ENCODE measurements around the gene NDUFS8.

The NDUFS8 gene

DNA sequence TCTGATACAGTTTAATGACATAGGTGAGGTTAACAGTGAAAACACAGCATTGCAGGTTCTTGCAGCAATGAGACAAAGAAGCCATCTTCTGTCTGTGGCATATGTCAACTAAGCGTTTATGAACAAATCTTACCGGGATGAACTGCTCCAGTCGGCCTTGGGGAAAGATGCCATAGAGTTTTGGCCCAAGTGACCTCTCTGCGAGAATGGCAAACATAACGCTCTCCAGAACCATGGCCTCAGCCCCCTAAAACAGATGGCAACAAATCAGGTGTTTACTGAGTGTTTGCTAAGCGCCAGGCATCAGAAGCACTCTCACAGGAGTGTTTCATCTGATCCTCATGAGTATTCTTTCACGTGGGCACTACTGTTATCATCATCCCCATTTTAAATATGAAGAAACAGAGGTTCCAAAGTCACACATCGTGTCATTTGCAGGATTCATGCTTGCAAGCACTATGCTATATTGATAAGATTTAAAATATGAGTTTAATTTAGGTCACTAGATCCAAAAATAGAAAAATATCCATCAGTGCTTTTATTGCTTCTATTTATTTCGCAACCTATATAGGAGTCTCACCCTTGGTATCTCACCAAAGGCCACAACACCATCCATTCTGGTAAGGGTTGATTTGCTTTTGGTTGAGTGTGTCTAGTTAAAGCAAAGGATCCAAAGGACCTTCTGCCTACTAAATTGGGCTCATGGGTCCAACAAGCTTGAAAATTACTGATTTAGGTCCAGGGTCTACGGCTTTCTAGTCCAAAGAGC is 44.3 kb downstream of the NDUFS8 start:
- ChIA-PET POLR2A (no interaction called here), CTCF (interaction anchor here (1.2 kb wide), 2 partner anchors 128 to 132 kb away, joined by 3 read pairs; no protein-coding TSS in a partner anchor)
- Histone ChIP-seq H3K36me3 (ENCODE audit: control insufficient read depth in 4 of 4, insufficient read depth in 4 of 4, low read length in 3 of 4) (peaks cover 9 to 60% (median 38%) of the 10 kb centered on the region in 4 experiments), H3K4me3 (ENCODE audit: control insufficient read depth in 1 of 7, extremely low read depth in 1 of 7, insufficient read depth in 4 of 7, low read depth in 2 of 7, low read length in 6 of 7) (no peak overlapping the region), H3K9me3 (ENCODE audit: control extremely low read depth in 1 of 5, control insufficient read depth in 4 of 5, insufficient read depth in 2 of 5, low read depth in 1 of 5, low read length in 4 of 5) (no peaks in the 10 kb centered on the region), H3K27me3 (replicated peaks in 2 of 5; ENCODE audit: control insufficient read depth in 4 of 5, insufficient read depth in 5 of 5, low read length in 4 of 5) (no peaks in the 10 kb centered on the region), H3K27ac (ENCODE audit: insufficient read depth in 1 of 2, low read depth in 1 of 2, low read length in 2 of 2, poor library complexity in 1 of 2, severe bottlenecking in 2 of 2) (no peak overlapping the region), H3K4me1 (ENCODE audit: control extremely low read depth in 1 of 4, control insufficient read depth in 4 of 4, insufficient read depth in 4 of 4, low read length in 3 of 4) (peaks cover 0 to 4% (median 2%) of the 10 kb centered on the region in 4 experiments)
- 99% methylated on average over 6 of the region's 10 CpGs for WGBS (ENCODE audit: insufficient coverage)
- no peak for DNase-seq

- H3K36me3 ChIP-seq (ENCODE audit: control insufficient read depth in 4 of 4, insufficient read depth in 4 of 4, low read length in 3 of 4), result peaks cover 13 to 57% (median 35%) of the 10 kb centered on the region in 4 experiments
- H3K4me1 ChIP-seq (ENCODE audit: control extremely low read depth in 1 of 4, control insufficient read depth in 4 of 4, insufficient read depth in 4 of 4, low read length in 3 of 4), result peaks cover 0 to 2% (median 0%) of the 10 kb centered on the region in 4 experiments
- CTCF ChIA-PET, result interaction anchor here (0.6 to 2.5 kb wide), 14 partner anchors 12 to 135 kb away, joined by 3 to 9 read pairs (median 3); partner anchors contain the start of gene ALDH3B1
- no peak overlapping the region for H3K27ac ChIP-seq (ENCODE audit: insufficient read depth in 1 of 2, low read depth in 1 of 2, low read length in 2 of 2, poor library complexity in 1 of 2, severe bottlenecking in 2 of 2)
- no peaks in the 10 kb centered on the region for H3K9me3 ChIP-seq (ENCODE audit: control extremely low read depth in 1 of 5, control insufficient read depth in 4 of 5, insufficient read depth in 2 of 5, low read depth in 1 of 5, low read length in 4 of 5)
- no peak overlapping the region for H3K4me3 ChIP-seq (ENCODE audit: control insufficient read depth in 1 of 7, extremely low read depth in 1 of 7, insufficient read depth in 4 of 7, low read depth in 2 of 7, low read length in 6 of 7)
- POLR2A ChIA-PET, result no interaction called here
- DNase-seq, result peak; percentile 50 to 71 (median 68)
- 93% methylated on average over 10 of the region's 11 CpGs for WGBS (ENCODE audit: insufficient coverage)
- no peaks in the 10 kb centered on the region for H3K27me3 ChIP-seq (replicated peaks in 2 of 5; ENCODE audit: control insufficient read depth in 4 of 5, insufficient read depth in 5 of 5, low read length in 4 of 5)
Observed at GRCh38 chr11:68076371-68077042, 46.0 kb downstream of the NDUFS8 start.

DNA sequence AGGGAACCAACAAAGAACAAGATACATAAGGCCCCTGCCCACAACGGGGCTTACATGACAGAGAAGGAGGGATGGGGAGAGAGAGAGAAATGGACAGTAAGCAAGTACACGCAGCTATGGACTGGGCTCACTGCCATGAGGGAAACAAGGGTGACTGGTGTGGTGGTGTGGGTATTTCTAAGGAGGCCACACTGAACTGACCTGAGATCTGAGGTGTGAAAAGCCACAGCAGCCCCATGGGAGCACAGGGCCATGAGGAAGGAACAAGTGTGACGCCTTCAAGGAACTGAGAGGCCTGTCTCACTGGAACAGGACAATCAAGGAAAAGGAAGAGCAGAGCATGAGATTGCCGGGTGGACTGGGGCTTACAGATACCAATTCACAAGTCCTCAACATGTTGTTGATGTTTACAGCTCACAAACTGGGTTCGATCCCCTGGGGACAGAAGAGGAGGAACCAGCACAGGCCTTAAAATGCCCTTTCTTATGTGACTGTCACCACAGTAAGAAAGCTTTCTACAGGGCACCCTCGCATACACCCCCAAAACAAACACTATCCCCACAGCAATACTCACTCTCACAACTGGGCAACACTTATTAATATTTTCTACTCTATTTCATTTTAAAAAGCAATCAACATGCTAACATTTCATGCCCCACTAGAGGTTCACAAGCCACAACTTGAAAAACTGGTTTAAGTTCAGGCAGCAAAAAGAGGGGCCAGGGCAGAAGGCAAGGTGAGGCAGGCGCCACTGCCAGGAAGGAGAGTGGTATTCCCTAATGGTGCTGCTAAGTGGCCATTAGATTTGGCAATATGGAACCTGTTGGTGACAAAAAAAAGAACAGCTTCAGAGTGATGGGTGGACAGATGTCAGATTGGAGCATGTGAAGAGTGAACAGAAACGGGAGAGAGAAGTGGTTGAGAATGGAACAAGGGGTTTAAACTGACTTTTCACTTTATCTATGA is 47.4 kb downstream of the NDUFS8 start:
- peaks cover 13 to 55% (median 30%) of the 10 kb centered on the region in 4 experiments for H3K36me3 ChIP-seq (ENCODE audit: control insufficient read depth in 4 of 4, insufficient read depth in 4 of 4, low read length in 3 of 4)
- WGBS (ENCODE audit: insufficient coverage), result 91% methylated on average over 5 of the region's 8 CpGs
- ChIA-PET CTCF (interaction anchor here (0.7 to 2.5 kb wide), 6 partner anchors 11 to 133 kb away, joined by 3 to 6 read pairs (median 3); no protein-coding TSS in a partner anchor), POLR2A (interaction anchor here (0.7 kb wide), 1 partner anchor 41 kb away, joined by 3 read pairs; no protein-coding TSS in a partner anchor)
- no peak for DNase-seq
- no peaks in the 10 kb centered on the region for H3K27me3 ChIP-seq (replicated peaks in 2 of 5; ENCODE audit: control insufficient read depth in 4 of 5, insufficient read depth in 5 of 5, low read length in 4 of 5)
- no peak overlapping the region for H3K4me3 ChIP-seq (ENCODE audit: control insufficient read depth in 1 of 7, extremely low read depth in 1 of 7, insufficient read depth in 4 of 7, low read depth in 2 of 7, low read length in 6 of 7)
- H3K9me3 ChIP-seq (ENCODE audit: control extremely low read depth in 1 of 5, control insufficient read depth in 4 of 5, insufficient read depth in 2 of 5, low read depth in 1 of 5, low read length in 4 of 5), result no peaks in the 10 kb centered on the region
- no peak overlapping the region for H3K27ac ChIP-seq (ENCODE audit: insufficient read depth in 1 of 2, low read depth in 1 of 2, low read length in 2 of 2, poor library complexity in 1 of 2, severe bottlenecking in 2 of 2)
- no peaks in the 10 kb centered on the region for H3K4me1 ChIP-seq (ENCODE audit: control extremely low read depth in 1 of 4, control insufficient read depth in 4 of 4, insufficient read depth in 4 of 4, low read length in 3 of 4)

DNA sequence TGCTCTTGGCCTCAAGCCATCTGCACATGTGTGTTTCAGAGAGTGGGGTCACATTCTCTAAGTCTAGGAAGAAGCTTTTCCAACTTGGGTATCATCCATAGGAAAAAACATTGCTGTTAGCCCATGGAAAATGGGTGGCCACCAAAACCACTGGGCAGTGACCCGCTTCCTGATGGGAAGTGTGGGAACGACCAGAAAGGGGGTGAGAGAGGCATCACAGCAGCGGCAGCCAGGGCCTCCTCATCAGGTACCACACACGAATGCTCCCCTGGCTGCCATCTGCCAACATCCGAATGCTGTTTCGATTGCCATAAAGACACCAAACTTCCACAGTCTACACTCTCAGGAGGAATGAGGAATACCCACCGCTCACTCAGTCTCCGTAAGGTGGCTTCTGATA is 50.4 kb downstream of the NDUFS8 start:
- H3K36me3 ChIP-seq (ENCODE audit: control insufficient read depth in 4 of 4, insufficient read depth in 4 of 4, low read length in 3 of 4), result peaks cover 8 to 39% (median 14%) of the 10 kb centered on the region in 4 experiments
- peaks cover 0 to 5% (median 0%) of the 10 kb centered on the region in 4 experiments for H3K4me1 ChIP-seq (ENCODE audit: control extremely low read depth in 1 of 4, control insufficient read depth in 4 of 4, insufficient read depth in 4 of 4, low read length in 3 of 4)
- no peak overlapping the region for H3K27ac ChIP-seq (ENCODE audit: insufficient read depth in 1 of 2, low read depth in 1 of 2, low read length in 2 of 2, poor library complexity in 1 of 2, severe bottlenecking in 2 of 2)
- H3K4me3 ChIP-seq (ENCODE audit: control insufficient read depth in 1 of 7, extremely low read depth in 1 of 7, insufficient read depth in 4 of 7, low read depth in 2 of 7, low read length in 6 of 7), result no peak overlapping the region
- 92% methylated on average over 6 of the region's 8 CpGs for WGBS (ENCODE audit: insufficient coverage)
- H3K9me3 ChIP-seq (ENCODE audit: control extremely low read depth in 1 of 5, control insufficient read depth in 4 of 5, insufficient read depth in 2 of 5, low read depth in 1 of 5, low read length in 4 of 5), result no peaks in the 10 kb centered on the region
- no peak for DNase-seq
- POLR2A ChIA-PET, result no interaction called here
- H3K27me3 ChIP-seq (replicated peaks in 2 of 5; ENCODE audit: control insufficient read depth in 4 of 5, insufficient read depth in 5 of 5, low read length in 4 of 5), result no peaks in the 10 kb centered on the region
- CTCF ChIA-PET, result interaction anchor here (0.7 to 1.5 kb wide), 2 partner anchors 10 to 126 kb away, joined by 3 read pairs; no protein-coding TSS in a partner anchor

DNA sequence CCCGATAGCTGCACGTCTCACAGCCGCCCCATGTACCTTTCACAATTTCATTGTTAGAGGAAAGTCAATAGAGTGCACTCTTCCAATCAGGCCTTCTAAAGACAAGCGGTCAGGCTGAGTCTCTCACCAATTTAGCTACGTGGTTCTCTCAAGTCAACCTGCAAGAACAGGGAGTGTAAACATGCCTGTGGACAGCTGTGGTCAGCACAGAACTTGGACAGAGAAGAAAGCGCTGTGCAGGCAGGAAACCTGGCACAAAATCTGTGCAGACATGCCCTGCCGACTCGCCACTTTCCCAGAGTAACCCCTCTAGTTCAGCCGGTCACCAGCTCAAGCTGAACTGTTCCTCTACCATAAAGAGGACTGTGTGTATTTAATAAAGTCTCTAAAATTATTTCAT is 51.2 kb downstream of the NDUFS8 start:
- Histone ChIP-seq H3K4me3 (ENCODE audit: control insufficient read depth in 1 of 7, extremely low read depth in 1 of 7, insufficient read depth in 4 of 7, low read depth in 2 of 7, low read length in 6 of 7) (no peak overlapping the region), H3K27ac (ENCODE audit: insufficient read depth in 1 of 2, low read depth in 1 of 2, low read length in 2 of 2, poor library complexity in 1 of 2, severe bottlenecking in 2 of 2) (no peak overlapping the region), H3K36me3 (ENCODE audit: control insufficient read depth in 4 of 4, insufficient read depth in 4 of 4, low read length in 3 of 4) (peaks cover 8 to 36% (median 14%) of the 10 kb centered on the region in 4 experiments), H3K27me3 (replicated peaks in 2 of 5; ENCODE audit: control insufficient read depth in 4 of 5, insufficient read depth in 5 of 5, low read length in 4 of 5) (no peaks in the 10 kb centered on the region), H3K9me3 (ENCODE audit: control extremely low read depth in 1 of 5, control insufficient read depth in 4 of 5, insufficient read depth in 2 of 5, low read depth in 1 of 5, low read length in 4 of 5) (no peaks in the 10 kb centered on the region), H3K4me1 (ENCODE audit: control extremely low read depth in 1 of 4, control insufficient read depth in 4 of 4, insufficient read depth in 4 of 4, low read length in 3 of 4) (peaks cover 0 to 5% (median 0%) of the 10 kb centered on the region in 4 experiments)
- DNase-seq, result no peak
- CTCF ChIA-PET, result interaction anchor here (0.9 to 1.5 kb wide), 3 partner anchors 9 to 125 kb away, joined by 3 to 4 read pairs (median 3); no protein-coding TSS in a partner anchor
- 100% methylated on average over 3 of the region's 9 CpGs for WGBS (ENCODE audit: insufficient coverage)
- POLR2A ChIA-PET, result no interaction called here

DNA sequence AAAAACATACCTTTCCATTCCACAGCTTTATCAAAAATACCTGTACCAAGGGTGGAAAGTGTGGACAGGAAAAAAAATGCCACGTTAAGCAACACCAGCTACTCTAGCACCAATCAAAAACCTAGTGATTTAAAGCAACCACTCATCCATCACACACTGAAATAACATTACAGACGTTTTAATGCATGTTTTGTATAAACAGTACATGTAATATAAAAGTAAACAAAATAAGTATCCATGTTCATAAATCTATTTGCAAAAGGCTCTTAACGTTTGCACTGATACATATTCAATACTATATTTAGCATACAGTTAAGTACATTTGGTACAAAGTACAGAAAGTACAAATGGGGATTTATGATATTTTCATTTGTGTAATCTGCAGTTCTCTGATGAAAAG is 52.0 kb downstream of the NDUFS8 start:
- WGBS (ENCODE audit: insufficient coverage), result no CpG with 5 or more reads among the region's 3 CpGs
- DNase-seq, result no peak
- ChIA-PET POLR2A (no interaction called here), CTCF (interaction anchor here (0.9 to 1.4 kb wide), 4 partner anchors 9 to 20 kb away, joined by 3 to 4 read pairs (median 3); no protein-coding TSS in a partner anchor)
- Histone ChIP-seq H3K36me3 (ENCODE audit: control insufficient read depth in 4 of 4, insufficient read depth in 4 of 4, low read length in 3 of 4) (peaks cover 6 to 31% (median 14%) of the 10 kb centered on the region in 4 experiments), H3K9me3 (ENCODE audit: control extremely low read depth in 1 of 5, control insufficient read depth in 4 of 5, insufficient read depth in 2 of 5, low read depth in 1 of 5, low read length in 4 of 5) (no peaks in the 10 kb centered on the region), H3K4me3 (ENCODE audit: control insufficient read depth in 1 of 7, extremely low read depth in 1 of 7, insufficient read depth in 4 of 7, low read depth in 2 of 7, low read length in 6 of 7) (no peak overlapping the region), H3K4me1 (ENCODE audit: control extremely low read depth in 1 of 4, control insufficient read depth in 4 of 4, insufficient read depth in 4 of 4, low read length in 3 of 4) (peaks cover 0 to 5% (median 0%) of the 10 kb centered on the region in 4 experiments), H3K27ac (ENCODE audit: insufficient read depth in 1 of 2, low read depth in 1 of 2, low read length in 2 of 2, poor library complexity in 1 of 2, severe bottlenecking in 2 of 2) (no peak overlapping the region), H3K27me3 (replicated peaks in 2 of 5; ENCODE audit: control insufficient read depth in 4 of 5, insufficient read depth in 5 of 5, low read length in 4 of 5) (no peaks in the 10 kb centered on the region)

All from common myeloid progenitor, CD34-positive (primary cell).